Trophoblast cell (in vitro differentiated cells and primary cell): ENCODE data around the gene APELA.
"Not testable (repeated sequence)": the region's sequence is repeated elsewhere in the genome, so short reads cannot be mapped to it uniquely, and the experiment has no call there.

Source experiments
- DNase-seq, 2 donors: peaks; one replicate each; pipeline ENCODE4 v3.0.0-alpha.2; 2016
- H2AFZ ChIP-seq: 2 replicates; pipeline ENCODE4 v1.6.1; 2013; ENCODE audit warnings: low read length, moderate library complexity, mild to moderate bottlenecking; ENCODE audit not compliant: insufficient read depth, poor library complexity
- H2AK5ac ChIP-seq: 2 replicates; pipeline ENCODE4 v1.6.1; 2013; ENCODE audit warnings: mild to moderate bottlenecking, low read length
- H2BK120ac ChIP-seq: 2 replicates; pipeline ENCODE4 v1.6.1; 2013; ENCODE audit warnings: low read length, mild to moderate bottlenecking, moderate library complexity; ENCODE audit not compliant: insufficient read depth, poor library complexity
- H2BK12ac ChIP-seq: 2 replicates; pipeline ENCODE4 v1.6.1; 2013; ENCODE audit warnings: mild to moderate bottlenecking, low read length, moderate library complexity
- H2BK5ac ChIP-seq: 2 replicates; pipeline ENCODE4 v1.6.1; 2013; ENCODE audit warnings: low read length, low read depth, moderate library complexity, mild to moderate bottlenecking; ENCODE audit not compliant: poor library complexity
- H3K14ac ChIP-seq: 2 replicates; pipeline ENCODE4 v1.6.1; 2013; ENCODE audit warnings: mild to moderate bottlenecking, low read length
- H3K18ac ChIP-seq: 2 replicates; pipeline ENCODE4 v1.6.1; 2013; ENCODE audit warnings: mild to moderate bottlenecking, low read length
- H3K23ac ChIP-seq: 2 replicates; pipeline ENCODE4 v1.6.1; 2013; ENCODE audit warnings: low read length
- H3K27ac ChIP-seq: 2 replicates; pipeline ENCODE4 v1.5.1; 2013; ENCODE audit warnings: low read depth, mild to moderate bottlenecking, inconsistent platforms, low read length, moderate library complexity
- H3K27me3 ChIP-seq: 2 replicates; pipeline ENCODE4 v1.6.1; 2013; ENCODE audit warnings: inconsistent platforms, mild to moderate bottlenecking, low read length, moderate library complexity; ENCODE audit not compliant: insufficient read depth
- H3K36me3 ChIP-seq, 2 experiments: 1 replicate in 1 of 2; 2 replicates in 1 of 2; pipeline ENCODE4 v1.6.1; 2013; ENCODE audit warnings: low read length in 2 of 2, mild to moderate bottlenecking in 2 of 2, moderate library complexity in 1 of 2; ENCODE audit not compliant: insufficient read depth in 2 of 2, control insufficient read depth in 1 of 2
- H3K4ac ChIP-seq: 2 replicates; pipeline ENCODE4 v1.6.1; 2013; ENCODE audit warnings: low read depth, mild to moderate bottlenecking, low read length, moderate library complexity
- H3K4me1 ChIP-seq, 2 experiments: 1 replicate in 1 of 2; 2 replicates in 1 of 2; pipeline ENCODE4 v1.6.1; 2013; ENCODE audit warnings: low read length in 2 of 2, mild to moderate bottlenecking in 2 of 2, moderate library complexity in 1 of 2; ENCODE audit not compliant: insufficient read depth in 2 of 2, control insufficient read depth in 1 of 2
- H3K4me2 ChIP-seq: 2 replicates; pipeline ENCODE4 v1.6.1; 2013; ENCODE audit warnings: inconsistent platforms, mild to moderate bottlenecking, low read length, moderate library complexity
- H3K4me3 ChIP-seq: 2 replicates; pipeline ENCODE4 v1.5.1; 2013; ENCODE audit warnings: mild to moderate bottlenecking, low read depth, low read length, inconsistent platforms
- H3K79me1 ChIP-seq: one replicate; pipeline ENCODE4 v1.6.1; 2013; ENCODE audit warnings: low read length
- H3K79me2 ChIP-seq: 2 replicates; pipeline ENCODE4 v1.6.1; 2013; ENCODE audit warnings: low read length, mild to moderate bottlenecking; ENCODE audit not compliant: control insufficient read depth, insufficient read depth, poor library complexity
- H3K9ac ChIP-seq: 2 replicates; pipeline ENCODE4 v1.6.1; 2013; ENCODE audit warnings: mild to moderate bottlenecking, low read length
- H3K9me3 ChIP-seq: 2 replicates; pipeline ENCODE4 v1.6.1; 2013; ENCODE audit warnings: low read depth, mild to moderate bottlenecking, control low read depth, inconsistent platforms, low read length; ENCODE audit not compliant: insufficient read depth
- H4K12ac ChIP-seq: 2 replicates; pipeline ENCODE4 v1.6.1; 2013; ENCODE audit warnings: low read depth, mild to moderate bottlenecking, low read length, moderate library complexity
- H4K8ac ChIP-seq: 2 replicates; pipeline ENCODE4 v1.6.1; 2013; ENCODE audit warnings: low read depth, mild to moderate bottlenecking, low read length, moderate library complexity
- H4K91ac ChIP-seq: one replicate; pipeline ENCODE4 v1.6.1; 2013; ENCODE audit warnings: low read depth, mild to moderate bottlenecking, low read length, moderate library complexity
- WGBS: extraction: QIAGEN DNeasy Blood & Tissue Kit; methylation state at CpG from one replicate; pipeline ENCODE4 v1.1.7; 2013; ENCODE audit warnings: missing lambda C conversion rate; ENCODE audit not compliant: insufficient read length, insufficient coverage; ENCODE audit errors: extremely low coverage; 5-methylcytosine and 5-hydroxymethylcytosine counted together

Gene APELA

DNA sequence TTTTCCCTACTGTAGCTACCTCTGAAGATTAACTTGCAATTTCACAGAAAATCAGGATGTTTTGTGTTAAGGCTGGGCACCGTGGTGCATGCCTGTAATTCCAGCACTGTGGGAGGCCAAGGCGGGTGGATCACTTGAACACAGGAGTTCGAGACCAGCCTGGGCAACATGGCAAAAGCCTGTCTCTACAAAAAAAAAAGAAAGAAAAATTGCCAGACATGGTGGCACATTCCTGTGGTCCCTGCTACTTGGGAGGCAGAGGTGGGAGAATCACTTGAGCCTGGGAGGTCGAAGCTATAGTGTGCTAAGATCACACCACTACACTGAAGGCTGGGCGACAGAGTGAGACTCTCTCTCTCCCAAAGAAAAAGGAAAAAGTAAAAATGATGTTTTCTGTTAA is 27.4 kb downstream of the APELA start:
- Histone ChIP-seq H2AK5ac (no peak overlapping the region), H3K27ac (no peak overlapping the region), H3K9ac (no peak overlapping the region), H3K79me1 (no peaks in the 10 kb centered on the region), H3K9me3 (no peaks in the 10 kb centered on the region), H3K4ac (no peak overlapping the region), H4K91ac (no peak overlapping the region), H4K8ac (no peak overlapping the region), H2AFZ (no peak overlapping the region), H3K27me3 (no peaks in the 10 kb centered on the region), H3K23ac (no peak overlapping the region), H3K79me2 (no peaks in the 10 kb centered on the region), H3K4me2 (no peak overlapping the region), H3K18ac (no peak overlapping the region), H2BK120ac (no peak overlapping the region), H2BK5ac (no peak overlapping the region), H2BK12ac (no peak overlapping the region), H3K4me1 (no peaks in the 10 kb centered on the region), H3K36me3 (no peaks in the 10 kb centered on the region), H3K14ac (no peak overlapping the region), H4K12ac (no peak overlapping the region), H3K4me3 (no peak overlapping the region)
- DNase-seq = peak; percentile 22 to 43
- WGBS = no CpG with 5 or more reads among the region's 5 CpGs

DNA sequence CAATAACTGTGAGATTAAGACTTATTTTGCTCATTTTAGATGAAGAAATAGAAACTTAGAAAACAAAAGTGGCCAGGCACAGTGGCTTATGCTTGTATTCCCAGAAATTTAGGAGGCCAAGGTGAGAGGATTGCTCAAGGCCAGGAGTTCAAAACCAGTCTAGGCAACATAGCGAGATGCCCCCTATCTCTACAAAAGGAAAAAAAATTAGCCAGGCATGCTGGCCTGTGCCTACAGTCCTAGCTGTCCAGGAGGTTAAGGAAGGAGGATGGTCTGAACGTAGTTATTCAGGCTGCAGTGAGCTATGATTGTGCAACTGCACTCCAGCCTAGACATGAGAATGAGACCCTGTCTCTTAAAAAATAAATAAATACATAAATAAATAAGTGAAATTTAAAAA is 28.0 kb downstream of the APELA start:
- no peaks in the 10 kb centered on the region for H3K27me3 ChIP-seq
- no peak overlapping the region for H3K18ac ChIP-seq
- no peaks in the 10 kb centered on the region for H3K36me3 ChIP-seq
- H4K91ac ChIP-seq = no peak overlapping the region
- peak; percentile 88 to 93 for DNase-seq
- H2BK5ac ChIP-seq = no peak overlapping the region
- no peak overlapping the region for H2BK12ac ChIP-seq
- H3K14ac ChIP-seq = no peak overlapping the region
- WGBS = no CpG with 5 or more reads among the region's 2 CpGs
- H3K79me2 ChIP-seq = no peaks in the 10 kb centered on the region
- no peak overlapping the region for H3K23ac ChIP-seq
- no peak overlapping the region for H3K9ac ChIP-seq
- H4K8ac ChIP-seq = no peak overlapping the region
- H3K4me1 ChIP-seq = no peaks in the 10 kb centered on the region
- no peak overlapping the region for H2AK5ac ChIP-seq
- H2BK120ac ChIP-seq = no peak overlapping the region
- H3K9me3 ChIP-seq = no peaks in the 10 kb centered on the region
- H3K4me2 ChIP-seq = no peak overlapping the region
- H2AFZ ChIP-seq = no peak overlapping the region
- H3K79me1 ChIP-seq = no peaks in the 10 kb centered on the region
- no peak overlapping the region for H3K4ac ChIP-seq
- no peak overlapping the region for H3K4me3 ChIP-seq
- H3K27ac ChIP-seq = no peak overlapping the region
- H4K12ac ChIP-seq = no peak overlapping the region

DNA sequence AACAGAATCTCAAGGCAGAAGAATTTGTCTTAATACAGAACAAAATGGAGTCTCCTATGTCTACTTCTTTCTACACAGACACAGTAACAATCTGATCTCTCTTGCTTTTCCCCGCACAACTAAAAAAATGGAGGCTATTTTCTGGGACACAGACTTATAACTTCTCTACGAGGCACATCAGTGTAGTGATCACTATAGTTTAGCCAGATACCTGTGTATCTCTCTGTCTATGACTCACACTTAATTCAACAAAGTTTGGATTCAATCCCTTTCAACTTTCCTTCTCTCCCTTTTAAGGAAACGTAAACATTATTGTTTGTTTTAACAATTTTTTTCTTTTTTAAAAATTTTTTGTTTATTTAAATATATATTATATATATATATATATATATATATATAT is 29.4 kb downstream of the APELA start:
- no CpG with 5 or more reads among the region's 3 CpGs for WGBS
- Histone ChIP-seq H3K36me3 (no peaks in the 10 kb centered on the region), H3K79me2 (no peaks in the 10 kb centered on the region), H3K9ac (no peak overlapping the region), H2AFZ (no peak overlapping the region), H4K8ac (no peak overlapping the region), H2BK5ac (no peak overlapping the region), H3K4ac (no peak overlapping the region), H3K9me3 (no peaks in the 10 kb centered on the region), H3K27ac (no peak overlapping the region), H4K91ac (no peak overlapping the region), H2AK5ac (no peak overlapping the region), H3K14ac (no peak overlapping the region), H3K4me2 (no peak overlapping the region), H3K23ac (no peak overlapping the region), H3K27me3 (no peaks in the 10 kb centered on the region), H3K4me3 (no peak overlapping the region), H3K18ac (no peak overlapping the region), H3K79me1 (no peaks in the 10 kb centered on the region), H2BK120ac (no peak overlapping the region), H2BK12ac (no peak overlapping the region), H3K4me1 (no peaks in the 10 kb centered on the region), H4K12ac (no peak overlapping the region)
- DNase-seq = peak in 1 of 2 donors; percentile 55

DNA sequence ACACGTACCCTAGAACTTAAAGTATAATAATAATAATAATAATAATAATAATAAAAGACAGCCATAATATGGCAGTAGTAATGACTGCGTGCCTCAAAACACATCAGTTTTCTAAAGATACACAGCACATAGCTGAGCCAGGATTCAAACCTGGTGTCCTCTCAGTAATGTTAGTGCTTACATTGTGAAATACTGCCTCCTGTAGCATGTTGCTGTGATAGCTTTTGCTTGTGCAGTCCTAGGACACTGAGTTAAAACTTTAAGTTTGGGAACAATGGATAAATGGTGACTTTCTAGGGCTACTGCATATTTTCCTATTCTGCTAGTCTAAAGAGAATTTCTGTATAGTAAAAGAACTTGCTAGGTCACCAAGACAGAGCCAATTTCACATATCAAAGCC is 36.5 kb downstream of the APELA start:
- not testable (repeated sequence) for H3K18ac ChIP-seq, H3K4me3 ChIP-seq, H3K4me2 ChIP-seq, H4K12ac ChIP-seq, H3K23ac ChIP-seq, H3K4ac ChIP-seq, H2BK12ac ChIP-seq, H2BK5ac ChIP-seq, H3K27me3 ChIP-seq, H3K27ac ChIP-seq, H3K79me1 ChIP-seq, H3K4me1 ChIP-seq, H4K91ac ChIP-seq, H3K14ac ChIP-seq, H2BK120ac ChIP-seq, H3K79me2 ChIP-seq, H3K9ac ChIP-seq, H3K36me3 ChIP-seq, H4K8ac ChIP-seq, H2AK5ac ChIP-seq, H2AFZ ChIP-seq, H3K9me3 ChIP-seq
- WGBS = no CpG with 5 or more reads among the region's 2 CpGs
- DNase-seq = peak in 1 of 2 donors; percentile 14
